ENCODE results near the gene FBXO21.
"Not testable (repeated sequence)": the region's sequence is repeated elsewhere in the genome, so short reads cannot be mapped to it uniquely, and the experiment has no call there.

Gene FBXO21

GRCh38 chr12:117100851-117101673, 89.2 kb downstream of the FBXO21 start:
- no peak for DNase-seq

- DNase-seq, result no peak
Measured at GRCh38 chr12:117100251-117100650, 90.0 kb downstream of the FBXO21 start.

- no peak for DNase-seq
Measured at GRCh38 chr12:117098361-117099217, 91.7 kb downstream of the FBXO21 start.

GRCh38 chr12:117098024-117098360, 92.3 kb downstream of the FBXO21 start:
- no peak for DNase-seq

- no peak for DNase-seq
Measured at GRCh38 chr12:117097159-117097558, 93.1 kb downstream of the FBXO21 start.

GRCh38 chr12:117096501-117097042, 93.7 kb downstream of the FBXO21 start:
- DNase-seq, result no peak

- not testable (repeated sequence) for DNase-seq
Measured at GRCh38 chr12:117095191-117095590, 95.1 kb downstream of the FBXO21 start.

GRCh38 chr12:117093918-117094630, 96.2 kb downstream of the FBXO21 start:
- DNase-seq, result no peak

GRCh38 chr12:117093431-117093830, 96.8 kb downstream of the FBXO21 start:
- DNase-seq, result no peak

GRCh38 chr12:117092886-117093285, 97.4 kb downstream of the FBXO21 start:
- no peak for DNase-seq

GRCh38 chr12:117092511-117092780, 97.8 kb downstream of the FBXO21 start:
- DNase-seq, result no peak

Measured in NCI-H2029 (cell line).